GM23338 (cell line): ENCODE data around the gene PPP2R5A. TPM values are rescaled to one million over a fixed set of nuclear protein-coding genes. Genes with fewer than 3 reads are reported as not detected.
"Not testable (repeated sequence)": the region's sequence is repeated elsewhere in the genome, so short reads cannot be mapped to it uniquely, and the experiment has no call there.

ENCODE experiments used
- ATAC-seq: fragments of 200-7000 bp; cut with Tn5 transposase; 3 replicates; pipeline ENCODE4 v1.9.1; 2020
- DNase-seq: peaks from one replicate; pipeline ENCODE4 v3.0.0-alpha.2; 2015; ENCODE audit warnings: low spot score
- H2AFZ ChIP-seq: fragments of 200-600 bp; sonication (generic); 2 replicates; pipeline ENCODE4 v1.8.0; 2016; ENCODE audit warnings: antibody characterized with exemption, mild to moderate bottlenecking, moderate library complexity
- H3F3A ChIP-seq: fragments of 200-600 bp; sonication (generic); replicated peaks from 2 replicates; pipeline ENCODE4 v1.8.0; 2017; ENCODE audit warnings: antibody characterized with exemption, mixed run types, low read depth
- H3K27ac ChIP-seq: fragments of 200-600 bp; sonication (generic); 2 replicates; pipeline ENCODE4 v1.6.1; 2016; ENCODE audit warnings: low read depth
- H3K27me3 ChIP-seq: fragments of 200-600 bp; sonication (generic); 2 replicates; pipeline ENCODE4 v1.8.0; 2016; ENCODE audit warnings: mild to moderate bottlenecking, mixed run types, moderate library complexity; ENCODE audit not compliant: insufficient read depth
- H3K36me3 ChIP-seq: fragments of 200-600 bp; sonication (generic); 2 replicates; pipeline ENCODE4 v1.8.0; 2016; ENCODE audit warnings: mild to moderate bottlenecking; ENCODE audit not compliant: insufficient read depth
- H3K4me1 ChIP-seq: fragments of 200-600 bp; sonication (generic); 2 replicates; pipeline ENCODE4 v1.8.0; 2016; ENCODE audit warnings: mild to moderate bottlenecking, moderate library complexity; ENCODE audit not compliant: insufficient read depth
- H3K4me2 ChIP-seq: fragments of 200-600 bp; sonication (generic); 2 replicates; pipeline ENCODE4 v1.7.1; 2017; ENCODE audit warnings: mixed run types
- H3K4me3 ChIP-seq: fragments of 200-600 bp; sonication (generic); 2 replicates; pipeline ENCODE4 v1.6.1; 2016; ENCODE audit warnings: mixed run types
- H3K79me2 ChIP-seq: fragments of 200-600 bp; sonication (generic); replicated peaks from 2 replicates; pipeline ENCODE4 v1.8.0; 2017; ENCODE audit warnings: mild to moderate bottlenecking; ENCODE audit not compliant: insufficient read depth
- H3K9me2 ChIP-seq: fragments of 200-600 bp; sonication (generic); 2 replicates; pipeline ENCODE4 v1.8.0; 2017; ENCODE audit not compliant: insufficient read depth
- H4K20me1 ChIP-seq: fragments of 200-600 bp; sonication (generic); replicated peaks from 2 replicates; pipeline ENCODE4 v1.8.0; 2017; ENCODE audit warnings: mild to moderate bottlenecking; ENCODE audit not compliant: insufficient read depth
- H3K27ac Mint-ChIP-seq: 2 replicates; pipeline ENCODE4 v1.8.0; 2020; ENCODE audit warnings: inconsistent platforms, mild to moderate bottlenecking, moderate library complexity, mixed read lengths
- H3K27me3 Mint-ChIP-seq: 3 replicates; pipeline ENCODE4 v1.8.0; 2022; ENCODE audit warnings: low read depth, mild to moderate bottlenecking, moderate library complexity, mixed read lengths, inconsistent platforms; ENCODE audit not compliant: insufficient read depth, poor library complexity
- H3K36me3 Mint-ChIP-seq: 3 replicates; pipeline ENCODE4 v1.8.0; 2021; ENCODE audit warnings: low read depth, mild to moderate bottlenecking, inconsistent platforms, moderate library complexity, mixed read lengths
- H3K4me1 Mint-ChIP-seq: 3 replicates; pipeline ENCODE4 v1.8.0; 2020; ENCODE audit warnings: mild to moderate bottlenecking, inconsistent platforms, mixed read lengths
- H3K4me3 Mint-ChIP-seq: 3 replicates; pipeline ENCODE4 v1.8.0; 2021; ENCODE audit warnings: moderate library complexity, mild to moderate bottlenecking, inconsistent platforms, mixed read lengths
- H3K9me3 Mint-ChIP-seq: 3 replicates; pipeline ENCODE4 v1.8.0; 2020; ENCODE audit warnings: moderate library complexity, mild to moderate bottlenecking, inconsistent platforms, mixed read lengths
- CREB1 ChIP-seq: fragments of 250-450 bp; sonication (Bioruptor Pico); IDR thresholded peaks from 2 replicates; pipeline ENCODE4 v1.5.0; 2020; ENCODE audit warnings: low read depth, mild to moderate bottlenecking, moderate library complexity
- EZH2 ChIP-seq: fragments of 200-600 bp; sonication (generic); IDR thresholded peaks from one replicate; pipeline ENCODE4 v1.8.0; 2017; ENCODE audit warnings: antibody characterized with exemption, mild to moderate bottlenecking, low read depth; ENCODE audit not compliant: unreplicated experiment
- EZH2phosphoT487 ChIP-seq: fragments of 200-600 bp; sonication (generic); IDR thresholded peaks from one replicate; pipeline ENCODE4 v1.8.1; 2018; ENCODE audit warnings: antibody characterized with exemption; ENCODE audit not compliant: unreplicated experiment
- NANOG ChIP-seq: IDR thresholded peaks from 2 replicates; pipeline ENCODE4 v1.6.1; 2016; ENCODE audit warnings: antibody characterized with exemption, borderline replicate concordance
- POLR2AphosphoS5 ChIP-seq: IDR thresholded peaks from 2 replicates; pipeline ENCODE4 v1.6.1; 2016; ENCODE audit warnings: antibody characterized with exemption, low read depth
- STAT1 ChIP-seq: IDR thresholded peaks from one replicate; pipeline ENCODE4 v1.6.1; 2016; ENCODE audit warnings: antibody characterized with exemption; ENCODE audit not compliant: unreplicated experiment
- ZNF114 ChIP-seq: fragments of 250-450 bp; sonication (Bioruptor Pico); IDR thresholded peaks from 2 replicates; pipeline ENCODE4 v1.5.0; 2020; ENCODE audit warnings: mild to moderate bottlenecking, moderate library complexity
- ZNF331 ChIP-seq: fragments of 250-450 bp; sonication (Bioruptor Pico); IDR thresholded peaks from 2 replicates; pipeline ENCODE4 v1.5.0; 2020; ENCODE audit warnings: low read depth, mild to moderate bottlenecking, moderate library complexity
- polyA plus RNA-seq: library from polyadenylated mRNA; unstranded; fragments of >200 nt; fragmentation: Nextera tagmentation; extraction: Ambion mirVana; gene quantifications from 2 replicates; pipeline ENCODE4 v1.2.1, GENCODE V29; 2016
- total RNA-seq: library from RNA; depleted of rRNA; stranded (reverse); fragments of >200 nt; shearing (Covaris generic); gene quantifications from 2 replicates; pipeline ENCODE4 v1.2.3, GENCODE V29; 2014
- TF ChIP-seq, protein P1 (sequence below): fragments of 250-450 bp; sonication (Bioruptor Pico); IDR thresholded peaks from 2 replicates; pipeline ENCODE4 v1.5.0; 2020; ENCODE audit warnings: mild to moderate bottlenecking, moderate library complexity

PPP2R5A gene
- total and polyA plus RNA-seq, 2 experiments from 2014 or later, result 16.2 to 43.5 TPM

- TF ChIP-seq POLR2AphosphoS5, result no peak
- TF ChIP-seq CREB1, result no peak
- TF ChIP-seq STAT1, result no peak
- no peak for TF ChIP-seq ZNF331
- TF ChIP-seq ZNF114 (CRISPR knock-in tag), result no peak
- no peak for TF ChIP-seq EZH2phosphoT487
- TF ChIP-seq, protein P1, sequence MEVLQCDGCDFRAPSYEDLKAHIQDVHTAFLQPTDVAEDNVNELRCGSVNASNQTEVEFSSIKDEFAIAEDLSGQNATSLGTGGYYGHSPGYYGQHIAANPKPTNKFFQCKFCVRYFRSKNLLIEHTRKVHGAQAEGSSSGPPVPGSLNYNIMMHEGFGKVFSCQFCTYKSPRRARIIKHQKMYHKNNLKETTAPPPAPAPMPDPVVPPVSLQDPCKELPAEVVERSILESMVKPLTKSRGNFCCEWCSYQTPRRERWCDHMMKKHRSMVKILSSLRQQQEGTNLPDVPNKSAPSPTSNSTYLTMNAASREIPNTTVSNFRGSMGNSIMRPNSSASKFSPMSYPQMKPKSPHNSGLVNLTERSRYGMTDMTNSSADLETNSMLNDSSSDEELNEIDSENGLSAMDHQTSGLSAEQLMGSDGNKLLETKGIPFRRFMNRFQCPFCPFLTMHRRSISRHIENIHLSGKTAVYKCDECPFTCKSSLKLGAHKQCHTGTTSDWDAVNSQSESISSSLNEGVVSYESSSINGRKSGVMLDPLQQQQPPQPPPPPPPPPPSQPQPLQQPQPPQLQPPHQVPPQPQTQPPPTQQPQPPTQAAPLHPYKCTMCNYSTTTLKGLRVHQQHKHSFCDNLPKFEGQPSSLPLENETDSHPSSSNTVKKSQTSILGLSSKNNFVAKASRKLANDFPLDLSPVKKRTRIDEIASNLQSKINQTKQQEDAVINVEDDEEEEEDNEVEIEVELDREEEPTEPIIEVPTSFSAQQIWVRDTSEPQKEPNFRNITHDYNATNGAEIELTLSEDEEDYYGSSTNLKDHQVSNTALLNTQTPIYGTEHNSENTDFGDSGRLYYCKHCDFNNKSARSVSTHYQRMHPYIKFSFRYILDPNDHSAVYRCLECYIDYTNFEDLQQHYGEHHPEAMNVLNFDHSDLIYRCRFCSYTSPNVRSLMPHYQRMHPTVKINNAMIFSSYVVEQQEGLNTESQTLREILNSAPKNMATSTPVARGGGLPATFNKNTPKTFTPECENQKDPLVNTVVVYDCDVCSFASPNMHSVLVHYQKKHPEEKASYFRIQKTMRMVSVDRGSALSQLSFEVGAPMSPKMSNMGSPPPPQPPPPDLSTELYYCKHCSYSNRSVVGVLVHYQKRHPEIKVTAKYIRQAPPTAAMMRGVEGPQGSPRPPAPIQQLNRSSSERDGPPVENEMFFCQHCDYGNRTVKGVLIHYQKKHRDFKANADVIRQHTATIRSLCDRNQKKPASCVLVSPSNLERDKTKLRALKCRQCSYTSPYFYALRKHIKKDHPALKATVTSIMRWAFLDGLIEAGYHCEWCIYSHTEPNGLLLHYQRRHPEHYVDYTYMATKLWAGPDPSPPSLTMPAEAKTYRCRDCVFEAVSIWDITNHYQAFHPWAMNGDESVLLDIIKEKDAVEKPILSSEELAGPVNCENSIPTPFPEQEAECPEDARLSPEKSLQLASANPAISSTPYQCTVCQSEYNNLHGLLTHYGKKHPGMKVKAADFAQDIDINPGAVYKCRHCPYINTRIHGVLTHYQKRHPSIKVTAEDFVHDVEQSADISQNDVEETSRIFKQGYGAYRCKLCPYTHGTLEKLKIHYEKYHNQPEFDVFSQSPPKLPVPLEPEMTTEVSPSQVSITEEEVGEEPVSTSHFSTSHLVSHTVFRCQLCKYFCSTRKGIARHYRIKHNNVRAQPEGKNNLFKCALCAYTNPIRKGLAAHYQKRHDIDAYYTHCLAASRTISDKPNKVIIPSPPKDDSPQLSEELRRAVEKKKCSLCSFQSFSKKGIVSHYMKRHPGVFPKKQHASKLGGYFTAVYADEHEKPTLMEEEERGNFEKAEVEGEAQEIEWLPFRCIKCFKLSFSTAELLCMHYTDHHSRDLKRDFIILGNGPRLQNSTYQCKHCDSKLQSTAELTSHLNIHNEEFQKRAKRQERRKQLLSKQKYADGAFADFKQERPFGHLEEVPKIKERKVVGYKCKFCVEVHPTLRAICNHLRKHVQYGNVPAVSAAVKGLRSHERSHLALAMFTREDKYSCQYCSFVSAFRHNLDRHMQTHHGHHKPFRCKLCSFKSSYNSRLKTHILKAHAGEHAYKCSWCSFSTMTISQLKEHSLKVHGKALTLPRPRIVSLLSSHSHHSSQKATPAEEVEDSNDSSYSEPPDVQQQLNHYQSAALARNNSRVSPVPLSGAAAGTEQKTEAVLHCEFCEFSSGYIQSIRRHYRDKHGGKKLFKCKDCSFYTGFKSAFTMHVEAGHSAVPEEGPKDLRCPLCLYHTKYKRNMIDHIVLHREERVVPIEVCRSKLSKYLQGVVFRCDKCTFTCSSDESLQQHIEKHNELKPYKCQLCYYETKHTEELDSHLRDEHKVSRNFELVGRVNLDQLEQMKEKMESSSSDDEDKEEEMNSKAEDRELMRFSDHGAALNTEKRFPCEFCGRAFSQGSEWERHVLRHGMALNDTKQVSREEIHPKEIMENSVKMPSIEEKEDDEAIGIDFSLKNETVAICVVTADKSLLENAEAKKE (CRISPR knock-in tag), result no peak
- no peak for TF ChIP-seq NANOG
- TF ChIP-seq EZH2, result no peak
Observed at GRCh38 chr1:212388985-212389716, 103.9 kb downstream of the PPP2R5A start (continued).

- H3K27me3 Mint-ChIP-seq, H3K27ac Mint-ChIP-seq, DNase-seq, H3K4me1 ChIP-seq, H2AFZ ChIP-seq, H3F3A ChIP-seq, H3K9me2 ChIP-seq, H3K27me3 ChIP-seq, H3K4me2 ChIP-seq, H3K4me1 Mint-ChIP-seq, ATAC-seq, H3K4me3 ChIP-seq, H3K4me3 Mint-ChIP-seq, H3K27ac ChIP-seq, H4K20me1 ChIP-seq: not testable (repeated sequence)
- peaks cover 53% of the 10 kb centered on the region for H3K9me3 Mint-ChIP-seq
- Histone ChIP-seq H3K79me2 (peaks cover 71% of the 10 kb centered on the region), H3K36me3 (peaks cover 28% of the 10 kb centered on the region)
- H3K36me3 Mint-ChIP-seq, result peaks cover 83% of the 10 kb centered on the region
Observed at GRCh38 chr1:212395678-212396437, 110.6 kb downstream of the PPP2R5A start.
